SK-N-SH (cell line): ENCODE results near the gene ZG16. TPM values are rescaled to one million over a fixed set of nuclear protein-coding genes. Genes with fewer than 3 reads are reported as not detected.

Source experiments
- CTCF ChIA-PET: fragments of 300-600, 350-600 bp; formaldehyde crosslinking; extraction: SDS; loops from one replicate; lab custom pipeline; 2021; lab: Yijun Ruan, JAX
- POLR2A ChIA-PET: fragments of 350-600 bp; sonication (Branson Sonifier 250); formaldehyde crosslinking; extraction: SDS; loops from one replicate; lab custom pipeline; 2020; ENCODE audit warnings: antibody characterized with exemption, inconsistent platforms; lab: Yijun Ruan, JAX
- DNase-seq: peaks from one replicate; pipeline ENCODE4 v3.0.0; 2012
- H2AFZ ChIP-seq: fragments of 200-600 bp; sonication (generic); 2 replicates; pipeline ENCODE4 v1.8.1; 2016; ENCODE audit warnings: antibody characterized with exemption, mild to moderate bottlenecking, low read depth
- H3F3A ChIP-seq: fragments of 200-600 bp; sonication (generic); replicated peaks from 2 replicates; pipeline ENCODE3; 2016; ENCODE audit warnings: antibody characterized with exemption, mild to moderate bottlenecking; ENCODE audit not compliant: insufficient read depth
- H3K27ac ChIP-seq, 2 experiments: fragments of 200-500 bp in 1 of 2; fragments of 200-600 bp in 1 of 2; sonication (Bioruptor generic) in 1 of 2; sonication (generic), shearing (Covaris generic) in 1 of 2; 2 replicates each; pipeline versions ENCODE4 v1.5.1 to v1.6.1; 2014 to 2016; ENCODE audit warnings: low read depth in 2 of 2, inconsistent platforms in 1 of 2, low read length in 1 of 2, mild to moderate bottlenecking in 1 of 2, mixed read lengths in 1 of 2
- H3K27me3 ChIP-seq: fragments of 200-600 bp; sonication (generic), shearing (Covaris generic); 2 replicates; pipeline ENCODE4 v1.6.1; 2016; ENCODE audit warnings: mixed run types; ENCODE audit not compliant: insufficient read depth
- H3K36me3 ChIP-seq, 2 experiments: fragments of 200-500 bp in 1 of 2; fragments of 200-600 bp in 1 of 2; sonication (Bioruptor generic) in 1 of 2; sonication (generic) in 1 of 2; replicated peaks in 1 of 2; 2 replicates each; pipeline versions ENCODE3 to v1.5.1; 2014 to 2016; ENCODE audit warnings: low read length in 1 of 2, mild to moderate bottlenecking in 1 of 2; ENCODE audit not compliant: insufficient read depth in 2 of 2, control insufficient read depth in 1 of 2
- H3K4me1 ChIP-seq, 2 experiments: fragments of 200-500 bp in 1 of 2; fragments of 200-600 bp in 1 of 2; sonication (Bioruptor generic) in 1 of 2; sonication (generic), shearing (Covaris generic) in 1 of 2; 2 replicates each; pipeline versions ENCODE4 v1.5.1 to v1.6.1; 2014 to 2016; ENCODE audit warnings: low read depth in 1 of 2, low read length in 1 of 2, mixed run types in 1 of 2; ENCODE audit not compliant: insufficient read depth in 2 of 2, control insufficient read depth in 1 of 2
- H3K4me2 ChIP-seq: fragments of 200-600 bp; sonication (generic), shearing (Covaris generic); 2 replicates; pipeline ENCODE4 v1.6.1; 2017; ENCODE audit warnings: mixed run types
- H3K4me3 ChIP-seq, 2 experiments: fragments of 200-500 bp in 1 of 2; fragments of 200-600 bp in 1 of 2; sonication (Bioruptor generic) in 1 of 2; sonication (generic), shearing (Covaris generic) in 1 of 2; 2 replicates each; pipeline versions ENCODE4 v1.5.1 to v1.8.1; 2014 to 2016; ENCODE audit warnings: low read depth in 2 of 2, inconsistent platforms in 1 of 2, low read length in 1 of 2, mild to moderate bottlenecking in 1 of 2, mixed read lengths in 1 of 2, moderate library complexity in 1 of 2
- H3K79me2 ChIP-seq: fragments of 200-600 bp; sonication (generic); 2 replicates; pipeline ENCODE4 v1.8.1; 2017; ENCODE audit warnings: mild to moderate bottlenecking; ENCODE audit not compliant: insufficient read depth
- H3K9ac ChIP-seq: fragments of 200-600 bp; sonication (generic); 2 replicates; pipeline ENCODE4 v1.6.1; 2017; ENCODE audit warnings: mixed run types
- H3K9me2 ChIP-seq: fragments of 200-600 bp; sonication (generic); 2 replicates; pipeline ENCODE4 v1.6.1; 2017; ENCODE audit warnings: mixed run types
- H3K9me3 ChIP-seq: fragments of 200-600 bp; sonication (generic); 2 replicates; pipeline ENCODE4 v1.6.1; 2017; ENCODE audit warnings: mixed run types, mild to moderate bottlenecking, moderate library complexity
- H4K20me1 ChIP-seq: fragments of 200-600 bp; sonication (generic); 2 replicates; pipeline ENCODE4 v1.6.1; 2017; ENCODE audit warnings: mild to moderate bottlenecking, mixed run types; ENCODE audit not compliant: insufficient read depth
- FOSL2 ChIP-seq: IDR thresholded peaks from 2 replicates; pipeline ENCODE4 v1.4.0; 2012; ENCODE audit warnings: low read depth, mild to moderate bottlenecking, moderate library complexity, borderline replicate concordance
- GABPA ChIP-seq: IDR thresholded peaks from 2 replicates; pipeline ENCODE4 v1.4.0; 2012; ENCODE audit warnings: low read depth, mild to moderate bottlenecking
- MAX ChIP-seq: IDR thresholded peaks from 2 replicates; pipeline ENCODE4 v1.4.0; 2012; ENCODE audit warnings: low read depth
- MEF2A ChIP-seq: IDR thresholded peaks from 2 replicates; pipeline ENCODE4 v1.4.0; 2012; ENCODE audit warnings: low read depth, borderline replicate concordance
- NRF1 ChIP-seq: IDR thresholded peaks from 2 replicates; pipeline ENCODE4 v1.6.1; 2012; ENCODE audit warnings: low read depth, mild to moderate bottlenecking, low read length
- POLR2AphosphoS5 ChIP-seq: IDR thresholded peaks from 2 replicates; pipeline ENCODE4 v1.6.1; 2012; ENCODE audit warnings: low read depth, low read length
- RCOR1 ChIP-seq: fragments of 150-350 bp; IDR thresholded peaks from 2 replicates; pipeline ENCODE4 v1.6.1; 2017; ENCODE audit warnings: antibody characterized with exemption, low read length
- RFX5 ChIP-seq: IDR thresholded peaks from 2 replicates; pipeline ENCODE4 v1.6.1; 2012; ENCODE audit warnings: mild to moderate bottlenecking, improper control_type of control experiment, low read length
- USF2 ChIP-seq: fragments of 150-350 bp; IDR thresholded peaks from 2 replicates; pipeline ENCODE4 v1.6.1; 2017; ENCODE audit warnings: antibody characterized with exemption, low read length, low read depth, borderline replicate concordance
- ZBTB33 ChIP-seq: IDR thresholded peaks from 2 replicates; pipeline ENCODE4 v1.4.0; 2012; ENCODE audit warnings: low read depth, borderline replicate concordance
- WGBS: methylation state at CpG from one replicate; pipeline ENCODE4 v1.1.6; 2017; ENCODE audit warnings: low lambda C conversion rate; 5-methylcytosine and 5-hydroxymethylcytosine counted together
- polyA plus RNA-seq, 3 experiments: library from polyadenylated mRNA; depleted of rRNA; stranded (reverse); fragments of >200 nt; gene quantifications; 2 replicates each; pipeline ENCODE4 v1.2.3, GENCODE V29; 2012
- TF ChIP-seq, protein P1 (sequence below): IDR thresholded peaks from 2 replicates; pipeline ENCODE4; 2012

The ZG16 gene
- polyA plus RNA-seq, 1 of the 3 experiments (the other 2 are of a cell fraction), result not detected

DNA sequence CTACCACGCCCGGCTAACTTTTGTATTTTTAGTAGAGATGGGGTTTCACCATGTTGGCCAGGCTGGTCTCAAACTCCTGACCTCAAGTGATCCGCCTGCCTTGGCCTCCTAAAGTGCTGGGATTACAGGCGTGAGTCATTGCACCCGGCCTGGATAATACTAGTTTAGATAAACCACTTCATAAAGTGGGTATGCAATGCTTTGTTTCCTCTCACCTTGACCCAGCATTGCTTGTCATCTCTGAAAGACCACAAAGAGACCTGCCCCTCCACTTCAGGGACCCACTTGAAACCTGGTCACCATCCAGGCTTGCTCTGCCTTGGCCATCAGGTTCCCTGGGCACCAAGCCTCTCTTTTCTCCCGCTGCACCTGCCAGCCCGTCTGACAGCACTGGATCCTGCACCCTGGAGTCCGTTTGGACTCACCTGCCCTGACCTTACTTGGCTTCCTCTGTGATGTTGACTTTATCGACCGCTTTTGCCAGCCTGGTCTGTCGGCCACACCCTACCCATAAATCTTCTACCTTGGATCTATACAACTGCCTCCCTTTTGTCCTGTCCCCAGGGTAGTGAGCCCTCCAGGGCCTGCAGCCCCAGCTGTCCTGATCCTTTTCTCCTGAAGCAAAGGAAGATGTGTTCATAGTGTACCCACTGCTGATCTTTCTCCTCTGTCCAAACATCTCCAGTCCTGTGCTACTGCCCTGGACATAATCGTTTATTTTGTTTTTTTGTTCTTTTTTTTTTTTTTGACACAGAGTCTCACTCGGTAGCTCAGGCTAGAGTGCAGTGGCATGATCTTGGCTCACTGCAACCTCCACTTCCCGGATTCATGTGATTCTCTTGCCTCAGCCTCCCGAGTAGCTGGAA lies 12.7 kb upstream of the ZG16 start:
- Histone ChIP-seq H3F3A (no peaks in the 10 kb centered on the region), H3K27me3 (no peaks in the 10 kb centered on the region), H3K4me3 (no peak overlapping the region), H3K9me3 (no peaks in the 10 kb centered on the region), H4K20me1 (no peaks in the 10 kb centered on the region), H3K79me2 (no peaks in the 10 kb centered on the region), H3K4me1 (no peaks in the 10 kb centered on the region), H3K27ac (no peak overlapping the region), H2AFZ (no peak overlapping the region), H3K4me2 (no peak overlapping the region), H3K36me3 (no peaks in the 10 kb centered on the region), H3K9me2 (no peaks in the 10 kb centered on the region), H3K9ac (no peak overlapping the region)
- no peak for TF ChIP-seq POLR2AphosphoS5
- ChIA-PET CTCF (no interaction called here), POLR2A (no interaction called here)
- 67% methylated on average over 15 of the region's 15 CpGs for WGBS
- DNase-seq, result no peak

GRCh38 chr16:29766571-29766970 lies 11.5 kb upstream of the ZG16 start:
- H3K4me2 ChIP-seq, result no peak overlapping the region
- TF ChIP-seq RFX5 (no peak), MEF2A (no peak), USF2 (no peak), GABPA (no peak), FOSL2 (no peak), NRF1 (no peak), RCOR1 (no peak), ZBTB33 (no peak), MAX (no peak)
- TF ChIP-seq, protein P1, sequence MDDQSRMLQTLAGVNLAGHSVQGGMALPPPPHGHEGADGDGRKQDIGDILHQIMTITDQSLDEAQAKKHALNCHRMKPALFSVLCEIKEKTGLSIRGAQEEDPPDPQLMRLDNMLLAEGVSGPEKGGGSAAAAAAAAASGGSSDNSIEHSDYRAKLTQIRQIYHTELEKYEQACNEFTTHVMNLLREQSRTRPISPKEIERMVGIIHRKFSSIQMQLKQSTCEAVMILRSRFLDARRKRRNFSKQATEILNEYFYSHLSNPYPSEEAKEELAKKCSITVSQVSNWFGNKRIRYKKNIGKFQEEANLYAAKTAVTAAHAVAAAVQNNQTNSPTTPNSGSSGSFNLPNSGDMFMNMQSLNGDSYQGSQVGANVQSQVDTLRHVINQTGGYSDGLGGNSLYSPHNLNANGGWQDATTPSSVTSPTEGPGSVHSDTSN, result no peak
- TF ChIP-seq, all 33 proteins: peak for 0
- Histone ChIP-seq H3K9me3 (no peaks in the 10 kb centered on the region), H4K20me1 (no peaks in the 10 kb centered on the region), H3K27me3 (no peaks in the 10 kb centered on the region), H3K9me2 (no peaks in the 10 kb centered on the region), H3K79me2 (no peaks in the 10 kb centered on the region), H3F3A (no peaks in the 10 kb centered on the region), H3K27ac (no peak overlapping the region), H3K4me1 (no peaks in the 10 kb centered on the region), H2AFZ (no peak overlapping the region), H3K9ac (no peak overlapping the region), H3K36me3 (no peaks in the 10 kb centered on the region), H3K4me3 (no peak overlapping the region)
- POLR2A ChIA-PET, result no interaction called here
- no peak for DNase-seq
- WGBS, result 84% methylated on average over 3 of the region's 3 CpGs
- CTCF ChIA-PET, result no interaction called here
